H1 (cell line): ENCODE measurements around the gene CDYL.

Experiments
- FOSL1 ChIP-seq: IDR thresholded peaks from 2 replicates; pipeline ENCODE4 v1.6.1; 2011; ENCODE audit warnings: mild to moderate bottlenecking, low read depth, low read length, moderate library complexity; ENCODE audit not compliant: insufficient read depth
- GTF2F1 ChIP-seq: IDR thresholded peaks from 2 replicates; pipeline ENCODE4 v1.6.1; 2012; ENCODE audit warnings: low read depth, low read length, improper control_type of control experiment, borderline replicate concordance
- JUND ChIP-seq: IDR thresholded peaks from 2 replicates; pipeline ENCODE4 v1.6.1; 2011; ENCODE audit warnings: mild to moderate bottlenecking, improper control_type of control experiment, low read length
- KDM5A ChIP-seq: fragments of 200-600 bp; IDR thresholded peaks from 2 replicates; pipeline ENCODE4 v1.7.1; 2012; ENCODE audit warnings: mild to moderate bottlenecking, low read length, inconsistent platforms, mixed read lengths
- SIN3A ChIP-seq, 2 experiments: IDR thresholded peaks in 1 of 2; conservative IDR thresholded peaks in 1 of 2; 2 replicates each; pipeline ENCODE4 v1.6.1; 2011 to 2012; ENCODE audit warnings: low read length in 2 of 2, improper control_type of control experiment in 1 of 2, low read depth in 1 of 2, mild to moderate bottlenecking in 1 of 2
- SP1 ChIP-seq: IDR thresholded peaks from 2 replicates; pipeline ENCODE4 v1.6.1; 2011; ENCODE audit warnings: low read depth, low read length
- ZNF274 ChIP-seq: IDR thresholded peaks from 2 replicates; pipeline ENCODE4 v1.7.0; 2012; ENCODE audit warnings: low read length, borderline replicate concordance; ENCODE audit errors: extremely low read depth
- TF ChIP-seq, protein P1 (sequence below): IDR thresholded peaks from 2 replicates; pipeline ENCODE4 v1.6.1; 2011; ENCODE audit warnings: low read length, improper control_type of control experiment
- TF ChIP-seq, protein P2 (sequence below), 3 experiments: IDR thresholded peaks; 1 replicate in 2 of 3; 2 replicates in 1 of 3; pipeline versions ENCODE4 v1.5.1 to v1.6.1; 2011; ENCODE audit warnings: low read length in 3 of 3, mild to moderate bottlenecking in 3 of 3, inconsistent platforms in 2 of 3, low read depth in 1 of 3, moderate library complexity in 1 of 3; ENCODE audit not compliant: insufficient read depth in 1 of 3; ENCODE audit errors: control extremely low read depth in 1 of 3

DNA sequence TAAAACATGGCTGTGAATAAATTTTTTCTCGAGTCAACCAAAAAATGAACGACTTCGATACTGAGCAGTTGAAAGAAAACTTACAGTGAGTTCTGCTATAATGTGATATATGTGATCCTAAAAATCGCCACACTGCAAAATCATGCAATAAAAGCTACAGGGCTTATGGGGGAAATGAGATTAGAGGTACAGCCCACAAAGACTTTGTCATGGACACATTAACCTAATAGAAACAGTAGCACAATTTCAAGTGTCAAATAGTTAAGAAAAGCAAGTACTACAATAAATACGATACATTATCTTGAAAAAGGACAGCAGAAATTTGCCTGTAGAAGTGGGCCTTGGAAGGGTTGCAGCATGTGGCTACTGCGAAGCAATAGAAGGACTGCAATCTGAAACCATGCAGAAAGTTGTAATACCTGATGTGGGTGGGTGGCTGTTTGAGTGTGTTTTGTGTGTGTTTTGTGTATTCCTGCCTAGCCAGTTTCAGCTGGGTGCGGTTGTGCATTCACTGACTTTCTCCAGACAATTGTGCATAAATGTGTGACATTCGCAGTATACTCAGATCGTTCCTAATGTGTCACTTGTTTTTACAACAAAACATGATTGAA is 148.6 kb downstream of the CDYL start:
- TF ChIP-seq SP1 (no peak), SIN3A (conservative IDR thresholded peaks at IDR 0.05 in 1 of 2, IDR thresholded peaks at IDR 0.05 in 1 of 2; ENCODE audit: low read depth in 1 of 2, low read length in 2 of 2) (no peak), JUND (no peak), FOSL1 (no peak), GTF2F1 (no peak), ZNF274 (no peak), KDM5A (no peak)
- TF ChIP-seq, protein P1, sequence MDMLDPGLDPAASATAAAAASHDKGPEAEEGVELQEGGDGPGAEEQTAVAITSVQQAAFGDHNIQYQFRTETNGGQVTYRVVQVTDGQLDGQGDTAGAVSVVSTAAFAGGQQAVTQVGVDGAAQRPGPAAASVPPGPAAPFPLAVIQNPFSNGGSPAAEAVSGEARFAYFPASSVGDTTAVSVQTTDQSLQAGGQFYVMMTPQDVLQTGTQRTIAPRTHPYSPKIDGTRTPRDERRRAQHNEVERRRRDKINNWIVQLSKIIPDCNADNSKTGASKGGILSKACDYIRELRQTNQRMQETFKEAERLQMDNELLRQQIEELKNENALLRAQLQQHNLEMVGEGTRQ, result no peak
- TF ChIP-seq, protein P2, sequence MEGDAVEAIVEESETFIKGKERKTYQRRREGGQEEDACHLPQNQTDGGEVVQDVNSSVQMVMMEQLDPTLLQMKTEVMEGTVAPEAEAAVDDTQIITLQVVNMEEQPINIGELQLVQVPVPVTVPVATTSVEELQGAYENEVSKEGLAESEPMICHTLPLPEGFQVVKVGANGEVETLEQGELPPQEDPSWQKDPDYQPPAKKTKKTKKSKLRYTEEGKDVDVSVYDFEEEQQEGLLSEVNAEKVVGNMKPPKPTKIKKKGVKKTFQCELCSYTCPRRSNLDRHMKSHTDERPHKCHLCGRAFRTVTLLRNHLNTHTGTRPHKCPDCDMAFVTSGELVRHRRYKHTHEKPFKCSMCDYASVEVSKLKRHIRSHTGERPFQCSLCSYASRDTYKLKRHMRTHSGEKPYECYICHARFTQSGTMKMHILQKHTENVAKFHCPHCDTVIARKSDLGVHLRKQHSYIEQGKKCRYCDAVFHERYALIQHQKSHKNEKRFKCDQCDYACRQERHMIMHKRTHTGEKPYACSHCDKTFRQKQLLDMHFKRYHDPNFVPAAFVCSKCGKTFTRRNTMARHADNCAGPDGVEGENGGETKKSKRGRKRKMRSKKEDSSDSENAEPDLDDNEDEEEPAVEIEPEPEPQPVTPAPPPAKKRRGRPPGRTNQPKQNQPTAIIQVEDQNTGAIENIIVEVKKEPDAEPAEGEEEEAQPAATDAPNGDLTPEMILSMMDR (IDR thresholded peaks at IDR 0.05; ENCODE audit: control extremely low read depth in 1 of 3, insufficient read depth in 1 of 3, low read depth in 1 of 3, low read length in 3 of 3), result no peak
